ENCODE results near the gene PDE1A. TPM values are rescaled to one million over a fixed set of nuclear protein-coding genes. Genes with fewer than 3 reads are reported as not detected.
"Not testable (repeated sequence)": the region's sequence is repeated elsewhere in the genome, so short reads cannot be mapped to it uniquely, and the experiment has no call there.

PDE1A gene
- total RNA-seq, 4 donors from 2014 or later: 2.3 to 8.1 (median 2.9) TPM

- Histone ChIP-seq H3K4me3 (no peak overlapping the region), H3K9me3 (no peaks in the 10 kb centered on the region), H3K27me3 (no peaks in the 10 kb centered on the region), H3K27ac (no peak overlapping the region), H3K36me3 (no peaks in the 10 kb centered on the region), H3K4me1 (no peaks in the 10 kb centered on the region)
- DNase-seq (ENCODE audit: low spot score in 2 of 2): no peak
- TF ChIP-seq EP300 (IDR thresholded peaks at IDR 0.05) (no peak), POLR2AphosphoS5 (IDR thresholded peaks at IDR 0.05) (no peak), POLR2A (IDR thresholded peaks at IDR 0.05) (no peak)
- TF ChIP-seq, protein P1, sequence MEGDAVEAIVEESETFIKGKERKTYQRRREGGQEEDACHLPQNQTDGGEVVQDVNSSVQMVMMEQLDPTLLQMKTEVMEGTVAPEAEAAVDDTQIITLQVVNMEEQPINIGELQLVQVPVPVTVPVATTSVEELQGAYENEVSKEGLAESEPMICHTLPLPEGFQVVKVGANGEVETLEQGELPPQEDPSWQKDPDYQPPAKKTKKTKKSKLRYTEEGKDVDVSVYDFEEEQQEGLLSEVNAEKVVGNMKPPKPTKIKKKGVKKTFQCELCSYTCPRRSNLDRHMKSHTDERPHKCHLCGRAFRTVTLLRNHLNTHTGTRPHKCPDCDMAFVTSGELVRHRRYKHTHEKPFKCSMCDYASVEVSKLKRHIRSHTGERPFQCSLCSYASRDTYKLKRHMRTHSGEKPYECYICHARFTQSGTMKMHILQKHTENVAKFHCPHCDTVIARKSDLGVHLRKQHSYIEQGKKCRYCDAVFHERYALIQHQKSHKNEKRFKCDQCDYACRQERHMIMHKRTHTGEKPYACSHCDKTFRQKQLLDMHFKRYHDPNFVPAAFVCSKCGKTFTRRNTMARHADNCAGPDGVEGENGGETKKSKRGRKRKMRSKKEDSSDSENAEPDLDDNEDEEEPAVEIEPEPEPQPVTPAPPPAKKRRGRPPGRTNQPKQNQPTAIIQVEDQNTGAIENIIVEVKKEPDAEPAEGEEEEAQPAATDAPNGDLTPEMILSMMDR (IDR thresholded peaks at IDR 0.05): no peak
- WGBS: 89% methylated on average over 4 of the region's 4 CpGs
Measured at GRCh38 chr2:182298456-182298855, 128.4 kb downstream of the PDE1A start.

- Histone ChIP-seq H3K36me3 (no peaks in the 10 kb centered on the region), H3K27ac (no peak overlapping the region), H3K4me1 (no peaks in the 10 kb centered on the region), H3K9me3 (no peaks in the 10 kb centered on the region), H3K4me3 (no peak overlapping the region), H3K27me3 (no peaks in the 10 kb centered on the region)
- no peak for DNase-seq (ENCODE audit: low spot score in 2 of 2)
- 73% methylated on average over 1 of the region's 1 CpG for WGBS
- no peak for TF ChIP-seq EP300 (IDR thresholded peaks at IDR 0.05)
- no peak for TF ChIP-seq POLR2A (IDR thresholded peaks at IDR 0.05)
- TF ChIP-seq, protein P1 (IDR thresholded peaks at IDR 0.05): no peak
- TF ChIP-seq POLR2AphosphoS5 (IDR thresholded peaks at IDR 0.05): no peak
Measured at GRCh38 chr2:182291296-182291695, 135.5 kb downstream of the PDE1A start.

- no peaks in the 10 kb centered on the region for H3K9me3 ChIP-seq
- no peak for DNase-seq (ENCODE audit: low spot score in 2 of 2)
- WGBS: 77% methylated on average over 3 of the region's 3 CpGs
- H3K27me3 ChIP-seq: no peaks in the 10 kb centered on the region
- H3K27ac ChIP-seq: no peak overlapping the region
- H3K36me3 ChIP-seq: no peaks in the 10 kb centered on the region
- no peaks in the 10 kb centered on the region for H3K4me1 ChIP-seq
- TF ChIP-seq, protein P1 (IDR thresholded peaks at IDR 0.05): no peak
- TF ChIP-seq POLR2A (IDR thresholded peaks at IDR 0.05) (no peak), POLR2AphosphoS5 (IDR thresholded peaks at IDR 0.05) (no peak), EP300 (IDR thresholded peaks at IDR 0.05) (no peak)
- no peak overlapping the region for H3K4me3 ChIP-seq
Measured at GRCh38 chr2:182283512-182283911, 143.3 kb downstream of the PDE1A start.

GRCh38 chr2:182281276-182281675, 145.6 kb downstream of the PDE1A start:
- H3K27ac ChIP-seq: no peak overlapping the region
- WGBS: 55% methylated on average over 3 of the region's 3 CpGs
- no peaks in the 10 kb centered on the region for H3K4me1 ChIP-seq
- H3K9me3 ChIP-seq: peaks cover 8% of the 10 kb centered on the region
- DNase-seq (ENCODE audit: low spot score in 2 of 2): no peak
- TF ChIP-seq, protein P1 (IDR thresholded peaks at IDR 0.05): no peak
- TF ChIP-seq POLR2AphosphoS5 (IDR thresholded peaks at IDR 0.05): no peak
- TF ChIP-seq EP300 (IDR thresholded peaks at IDR 0.05): no peak
- TF ChIP-seq POLR2A (IDR thresholded peaks at IDR 0.05): no peak
- H3K27me3 ChIP-seq: no peaks in the 10 kb centered on the region
- no peak overlapping the region for H3K4me3 ChIP-seq
- H3K36me3 ChIP-seq: no peaks in the 10 kb centered on the region

DNA sequence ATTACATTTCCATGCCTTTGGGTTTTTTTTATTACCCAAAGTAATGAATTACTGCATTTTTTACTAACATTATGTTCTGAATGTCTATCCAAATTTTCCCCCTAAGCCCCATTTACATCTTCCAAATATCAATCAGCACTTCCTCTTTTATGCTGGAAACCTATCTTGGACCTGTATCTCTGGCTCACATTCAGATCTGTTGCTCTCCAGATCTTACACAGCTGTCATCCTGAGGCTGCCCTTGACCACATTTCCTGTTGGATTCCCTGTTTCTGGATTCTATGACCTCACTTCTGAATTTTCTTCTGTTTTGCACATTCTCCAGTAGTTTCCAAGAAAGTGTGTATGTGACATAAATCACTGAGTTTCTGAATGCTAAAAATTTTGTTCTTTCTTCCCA, 146.7 kb downstream of the PDE1A start:
- H3K4me3 ChIP-seq: no peak overlapping the region
- H3K27ac ChIP-seq: no peak overlapping the region
- no peak for DNase-seq (ENCODE audit: low spot score in 2 of 2)
- no peaks in the 10 kb centered on the region for H3K27me3 ChIP-seq
- H3K36me3 ChIP-seq: no peaks in the 10 kb centered on the region
- H3K9me3 ChIP-seq: peaks cover 8% of the 10 kb centered on the region
- TF ChIP-seq POLR2A (IDR thresholded peaks at IDR 0.05) (no peak), POLR2AphosphoS5 (IDR thresholded peaks at IDR 0.05) (no peak), EP300 (IDR thresholded peaks at IDR 0.05) (no peak)
- TF ChIP-seq, protein P1 (IDR thresholded peaks at IDR 0.05): no peak
- H3K4me1 ChIP-seq: no peaks in the 10 kb centered on the region

DNA sequence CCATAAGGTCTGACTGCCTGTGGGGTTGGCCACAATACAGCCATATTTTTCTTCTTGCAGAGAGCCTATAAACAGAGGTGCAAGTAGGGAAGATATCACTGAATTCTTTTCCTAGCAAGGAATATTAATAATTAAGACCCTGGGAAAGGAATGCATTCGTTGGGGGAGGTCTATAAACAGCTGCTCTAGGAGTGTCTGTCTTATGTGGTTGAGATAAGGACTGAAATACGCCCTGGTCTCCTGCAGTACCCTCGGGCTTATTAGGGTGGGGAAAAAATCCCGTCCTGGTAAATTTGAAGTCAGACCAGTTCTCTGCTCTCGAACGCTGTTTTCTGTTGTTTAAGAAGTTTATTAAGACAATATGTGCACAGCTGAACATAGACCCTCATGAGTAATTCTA, 150.2 kb downstream of the PDE1A start:
- H3K27ac ChIP-seq; H3K27me3 ChIP-seq; H3K4me3 ChIP-seq; H3K36me3 ChIP-seq; H3K9me3 ChIP-seq; DNase-seq (ENCODE audit: low spot score in 2 of 2); H3K4me1 ChIP-seq: not testable (repeated sequence)
- 81% methylated on average over 6 of the region's 6 CpGs for WGBS

Measured in suprapubic skin (tissue), 4 donors.